Thoracic aorta (tissue), 2 donors: ENCODE results near the gene EBF3. TPM values are rescaled to one million over a fixed set of nuclear protein-coding genes. Genes with fewer than 3 reads are reported as not detected.

Experiments
- ATAC-seq: fragments of 150-250 bp; one replicate; pipeline ENCODE4 v1.8.0; 2017; ENCODE audit warnings: low read depth; ENCODE audit not compliant: insufficient number of reproducible peaks, low FRiP score
- DNase-seq: peaks from one replicate; pipeline ENCODE4 v3.0.0-alpha.2; 2020; ENCODE audit warnings: low spot score
- H3K27ac ChIP-seq, 2 donors: fragments of 200-600 bp; sonication (generic); 1 replicate in 1 of 2; 2 replicates in 1 of 2; pipeline ENCODE4 v1.5.1; 2016; ENCODE audit warnings: mild to moderate bottlenecking in 2 of 2, moderate library complexity in 2 of 2
- H3K27me3 ChIP-seq: fragments of 200-600 bp; sonication (generic); replicated peaks from 2 replicates; pipeline ENCODE4 v1.6.0; 2016; ENCODE audit warnings: mild to moderate bottlenecking; ENCODE audit not compliant: insufficient read depth
- H3K36me3 ChIP-seq: fragments of 200-600 bp; sonication (generic); one replicate; pipeline ENCODE4 v1.5.1; 2016
- H3K4me1 ChIP-seq, 2 donors: fragments of 200-600 bp; sonication (generic); 1 replicate in 1 of 2; 2 replicates in 1 of 2; pipeline versions ENCODE4 v1.5.1 to v1.6.0; 2016; ENCODE audit warnings: low read depth in 2 of 2, mild to moderate bottlenecking in 1 of 2; ENCODE audit not compliant: control insufficient read depth in 1 of 2
- H3K4me3 ChIP-seq: fragments of 200-600 bp; sonication (generic); 2 replicates; pipeline ENCODE4 v1.5.1; 2016; ENCODE audit warnings: mild to moderate bottlenecking
- H3K9me3 ChIP-seq: fragments of 200-600 bp; sonication (generic); 2 replicates; pipeline ENCODE4 v1.5.1; 2016
- total RNA-seq, 2 donors: library from RNA; depleted of rRNA; stranded (reverse); fragments of >200 nt; gene quantifications; one replicate each; pipeline versions ENCODE4 v1.1.0 to v1.2.3, GENCODE V29; 2016
- TF ChIP-seq, protein P1 (sequence below): fragments of 200-600 bp; sonication (generic); IDR thresholded peaks from one replicate; pipeline ENCODE4 v1.5.1; 2019; ENCODE audit warnings: antibody characterized with exemption

EBF3 gene
- total RNA-seq, 2 donors from 2014 or later: 3.6 to 4.6 TPM

DNA sequence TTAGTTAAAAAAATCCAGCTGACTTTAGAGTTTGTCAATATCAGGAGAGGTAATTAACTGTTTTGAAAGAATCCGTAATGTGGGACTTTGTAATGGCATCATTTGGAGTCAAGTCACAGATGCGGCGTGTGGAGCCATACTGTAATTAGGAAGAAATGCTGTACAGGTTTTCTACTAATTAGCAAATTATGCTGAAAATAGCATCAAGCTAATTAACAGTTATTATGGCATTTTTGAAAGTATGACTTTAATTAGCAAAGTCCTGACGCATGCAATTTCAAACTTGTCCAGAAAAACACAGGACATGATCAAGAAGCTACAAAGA lies 68.3 kb downstream of the EBF3 start:
- TF ChIP-seq, protein P1, sequence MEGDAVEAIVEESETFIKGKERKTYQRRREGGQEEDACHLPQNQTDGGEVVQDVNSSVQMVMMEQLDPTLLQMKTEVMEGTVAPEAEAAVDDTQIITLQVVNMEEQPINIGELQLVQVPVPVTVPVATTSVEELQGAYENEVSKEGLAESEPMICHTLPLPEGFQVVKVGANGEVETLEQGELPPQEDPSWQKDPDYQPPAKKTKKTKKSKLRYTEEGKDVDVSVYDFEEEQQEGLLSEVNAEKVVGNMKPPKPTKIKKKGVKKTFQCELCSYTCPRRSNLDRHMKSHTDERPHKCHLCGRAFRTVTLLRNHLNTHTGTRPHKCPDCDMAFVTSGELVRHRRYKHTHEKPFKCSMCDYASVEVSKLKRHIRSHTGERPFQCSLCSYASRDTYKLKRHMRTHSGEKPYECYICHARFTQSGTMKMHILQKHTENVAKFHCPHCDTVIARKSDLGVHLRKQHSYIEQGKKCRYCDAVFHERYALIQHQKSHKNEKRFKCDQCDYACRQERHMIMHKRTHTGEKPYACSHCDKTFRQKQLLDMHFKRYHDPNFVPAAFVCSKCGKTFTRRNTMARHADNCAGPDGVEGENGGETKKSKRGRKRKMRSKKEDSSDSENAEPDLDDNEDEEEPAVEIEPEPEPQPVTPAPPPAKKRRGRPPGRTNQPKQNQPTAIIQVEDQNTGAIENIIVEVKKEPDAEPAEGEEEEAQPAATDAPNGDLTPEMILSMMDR: no peak
- no peaks in the 10 kb centered on the region for H3K4me1 ChIP-seq
- H3K27me3 ChIP-seq: no peaks in the 10 kb centered on the region
- no peaks in the 10 kb centered on the region for H3K36me3 ChIP-seq
- DNase-seq (no peak), ATAC-seq (no peak)
- no peaks in the 10 kb centered on the region for H3K9me3 ChIP-seq
- no peak overlapping the region for H3K27ac ChIP-seq
- H3K4me3 ChIP-seq: no peak overlapping the region

DNA sequence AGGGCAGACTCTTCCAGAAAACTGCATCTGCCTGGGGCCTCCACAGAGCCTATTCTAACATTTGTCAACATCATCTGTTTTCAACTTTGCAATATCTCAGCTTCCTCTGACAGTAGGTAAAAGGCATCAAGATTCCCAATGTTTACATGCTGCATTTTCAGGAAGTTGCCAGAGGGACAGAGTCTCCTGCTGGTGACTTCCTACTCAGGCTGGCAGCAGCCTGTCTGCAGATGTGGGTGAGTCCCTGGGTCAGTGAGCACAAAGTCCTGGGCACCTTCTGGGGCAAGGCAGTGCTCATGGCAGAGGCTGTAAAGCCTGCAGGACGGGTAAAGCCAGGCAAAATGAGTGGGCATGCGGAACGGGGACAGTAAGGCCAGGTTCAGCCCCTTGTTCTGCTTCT lies 69.4 kb downstream of the EBF3 start:
- TF ChIP-seq, protein P1: no peak
- Histone ChIP-seq H3K4me3 (no peak overlapping the region), H3K9me3 (no peaks in the 10 kb centered on the region), H3K4me1 (no peaks in the 10 kb centered on the region), H3K27ac (no peak overlapping the region), H3K27me3 (no peaks in the 10 kb centered on the region), H3K36me3 (no peaks in the 10 kb centered on the region)
- no peak for ATAC-seq
- no peak for DNase-seq

DNA sequence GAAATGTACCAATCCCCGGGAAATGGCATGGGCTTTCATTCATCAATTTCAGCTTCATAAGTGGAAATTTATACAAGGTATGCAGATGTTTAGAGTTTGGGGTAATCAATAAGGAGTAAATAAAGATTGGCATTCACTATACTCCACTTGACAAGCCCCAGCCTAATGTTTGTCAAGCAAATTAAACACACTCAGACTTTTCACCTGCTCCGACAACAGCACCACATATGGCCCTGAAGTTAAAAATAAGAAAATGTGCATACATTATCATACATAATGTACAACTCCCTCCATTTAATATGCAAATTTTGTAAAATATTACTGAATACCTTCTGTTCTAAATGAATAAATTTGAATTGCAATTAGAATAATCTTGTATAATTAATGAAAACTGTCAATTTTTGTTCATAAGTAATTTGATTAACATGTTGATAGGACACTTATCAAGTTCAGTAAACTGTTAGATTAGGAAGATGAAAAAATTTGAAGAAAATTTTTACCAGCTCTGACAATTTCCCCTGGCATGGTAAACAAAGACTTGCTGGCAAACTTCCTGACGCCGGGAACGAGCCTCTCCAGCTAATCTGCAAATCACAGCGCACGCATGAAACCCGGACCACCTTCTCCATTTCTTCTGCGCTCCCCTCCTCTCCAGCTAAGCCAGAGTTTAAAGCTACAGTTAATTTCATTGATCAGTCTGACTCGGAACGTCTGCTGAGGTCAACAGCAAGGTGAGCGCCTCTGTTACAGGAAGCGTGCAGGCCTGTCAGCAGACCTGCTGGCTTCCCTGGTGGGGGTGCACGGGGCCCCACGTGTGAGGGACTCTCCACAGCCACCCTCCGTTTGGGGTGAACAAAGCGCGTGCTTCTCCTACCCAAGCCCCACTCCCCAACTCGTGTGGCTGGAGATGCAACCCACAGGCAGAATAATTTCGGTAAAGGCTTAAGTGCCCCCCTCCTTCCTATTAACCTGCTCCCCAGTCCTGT lies 70.7 kb downstream of the EBF3 start:
- H3K27me3 ChIP-seq: no peaks in the 10 kb centered on the region
- no peaks in the 10 kb centered on the region for H3K4me1 ChIP-seq
- no peaks in the 10 kb centered on the region for H3K36me3 ChIP-seq
- DNase-seq (no peak), ATAC-seq (no peak)
- no peak overlapping the region for H3K27ac ChIP-seq
- H3K9me3 ChIP-seq: no peaks in the 10 kb centered on the region
- TF ChIP-seq, protein P1: no peak
- no peak overlapping the region for H3K4me3 ChIP-seq

DNA sequence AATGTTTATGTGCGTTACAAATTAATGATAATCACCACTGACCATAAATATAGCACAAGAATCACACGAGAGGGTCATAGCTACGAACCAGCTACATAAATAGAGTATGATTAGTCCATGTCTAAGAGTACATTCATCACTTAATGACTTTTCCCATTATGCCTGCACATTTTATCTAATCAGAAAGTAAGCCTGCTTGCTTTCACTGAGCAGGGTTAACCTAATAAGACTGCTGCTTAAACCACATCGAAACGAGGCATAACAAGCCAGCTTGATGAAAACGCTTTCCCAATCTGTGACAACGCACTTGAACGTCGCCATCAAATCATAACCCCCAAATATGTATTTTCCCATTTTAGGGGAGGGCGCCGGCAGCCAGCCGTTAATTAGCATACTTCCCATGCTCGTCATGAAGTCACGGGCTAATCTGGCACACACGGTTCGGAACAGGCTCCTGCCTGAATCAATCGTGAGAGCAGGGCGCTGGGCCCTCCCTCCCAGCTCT lies 71.5 kb downstream of the EBF3 start:
- Histone ChIP-seq H3K4me3 (no peak overlapping the region), H3K36me3 (no peaks in the 10 kb centered on the region), H3K4me1 (no peaks in the 10 kb centered on the region), H3K27ac (no peak overlapping the region), H3K9me3 (no peaks in the 10 kb centered on the region), H3K27me3 (no peaks in the 10 kb centered on the region)
- DNase-seq (no peak), ATAC-seq (no peak)
- TF ChIP-seq, protein P1: no peak

DNA sequence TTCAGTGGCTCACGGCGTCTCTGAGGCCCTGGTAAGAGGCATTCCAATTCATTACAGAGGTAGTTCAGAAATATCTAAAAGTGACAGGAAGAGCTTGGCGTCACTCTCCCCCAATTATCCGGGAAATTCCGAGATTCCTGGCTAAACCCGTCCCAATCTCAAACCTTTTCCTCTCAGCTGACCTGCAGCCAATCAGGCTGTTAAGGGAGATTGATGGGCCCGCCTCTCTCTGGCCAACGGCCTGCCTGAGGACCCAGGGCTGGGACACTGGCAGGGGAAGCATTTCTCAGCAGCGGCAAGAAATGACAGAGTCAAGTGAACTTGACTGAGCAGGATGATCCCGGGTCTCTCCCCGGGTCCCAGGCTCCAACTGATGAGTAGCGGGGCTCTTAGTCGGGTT lies 72.3 kb downstream of the EBF3 start:
- Histone ChIP-seq H3K27me3 (no peaks in the 10 kb centered on the region), H3K4me1 (no peaks in the 10 kb centered on the region), H3K36me3 (no peaks in the 10 kb centered on the region), H3K9me3 (no peaks in the 10 kb centered on the region), H3K27ac (no peak overlapping the region), H3K4me3 (no peak overlapping the region)
- TF ChIP-seq, protein P1: no peak
- DNase-seq (no peak), ATAC-seq (no peak)
